Right cardiac atrium (tissue), 5 donors: ENCODE data around the gene HS6ST1. TPM values are rescaled to one million over a fixed set of nuclear protein-coding genes. Genes with fewer than 3 reads are reported as not detected.
A peak's percentile ranks its signal among the peaks of the same experiment; 100 is the strongest.

Source experiments
- ATAC-seq, 2 donors: fragments of 200-7000 bp; cut with Tn5 transposase; one replicate each; pipeline versions ENCODE4 v1.8.0 to v1.9.1; 2020; ENCODE audit warnings: moderate library complexity in 2 of 2, mild to moderate bottlenecking in 1 of 2
- DNase-seq, 3 donors: peaks; one replicate each; pipeline ENCODE4 v3.0.0-alpha.2; 2020
- H3K27ac ChIP-seq: one replicate; pipeline ENCODE4 v1.5.1; 2013; ENCODE audit warnings: mild to moderate bottlenecking, low read length, control low read depth, moderate library complexity
- H3K27me3 ChIP-seq: one replicate; pipeline ENCODE4 v1.6.1; 2013; ENCODE audit not compliant: control insufficient read depth, insufficient read depth
- H3K4me1 ChIP-seq: one replicate; pipeline ENCODE4 v1.6.1; 2013; ENCODE audit warnings: low read length; ENCODE audit not compliant: control insufficient read depth, insufficient read depth
- H3K4me3 ChIP-seq: one replicate; pipeline ENCODE4 v1.5.1; 2013; ENCODE audit warnings: low read length, control low read depth
- H3K9me3 ChIP-seq: one replicate; pipeline ENCODE4 v1.6.1; 2013; ENCODE audit warnings: low read length; ENCODE audit not compliant: control insufficient read depth
- WGBS: extraction: QIAGEN DNeasy Blood & Tissue Kit; methylation state at CpG from one replicate; pipeline ENCODE4 v1.1.7; 2013; 5-methylcytosine and 5-hydroxymethylcytosine counted together
- intact Hi-C, 4 donors: fragments of 100-400 bp; cut with DNase I; formaldehyde crosslinking; loops; one replicate each; pipeline versions ENCODE4 v1.11.0 to v1.14.0; 2022 to 2023
- polyA plus RNA-seq: library from polyadenylated mRNA; stranded (reverse); fragments of 200-250 nt; gene quantifications from one replicate; pipeline ENCODE4 v1.2.3, GENCODE V29; 2013
- total RNA-seq, 4 donors: library from RNA; stranded (reverse); fragmentation: NEBNext Ultra II Directional; extraction: Animal tissue kit (Norgen Biotek cat#: 25700); gene quantifications; one replicate each; pipeline ENCODE4 v1.2.1, GENCODE V29; 2021
- donor health status: healthy with polysubstance abuse.
- donor health status: DM: no; HTN: yes; CAD: no.
- donor health status: DM: no; HTN: no; CAD: no.
- donor health status: DM: no; HTN: yes; CAD: no; lungs with severe emphysema.
- donor health status: DM: yes; HTN: yes; CAD: no.

The HS6ST1 gene
- total and polyA plus RNA-seq, 5 donors = 13.3 to 28.4 (median 19.8) TPM

GRCh38 chr2:128277961-128278681 lies 40.5 kb downstream of the HS6ST1 start:
- Histone ChIP-seq H3K4me3 (no peak overlapping the region), H3K27ac (no peak overlapping the region), H3K4me1 (peaks cover 20% of the 10 kb centered on the region), H3K9me3 (no peaks in the 10 kb centered on the region), H3K27me3 (no peaks in the 10 kb centered on the region)
- ATAC-seq (no peak), DNase-seq (peak in 2 of 3 donors; percentile 8 to 49)
- intact Hi-C loops = no loop called here
- WGBS = 89% methylated on average over 14 of the region's 14 CpGs

- DNase-seq (peak in 2 of 3 donors; percentile 4 to 37), ATAC-seq (no peak)
- no peak overlapping the region for H3K4me3 ChIP-seq
- WGBS = 90% methylated on average over 17 of the region's 17 CpGs
- H3K27ac ChIP-seq = no peak overlapping the region
- H3K4me1 ChIP-seq = peaks cover 13% of the 10 kb centered on the region
- intact Hi-C loops = no loop called here
- H3K27me3 ChIP-seq = no peaks in the 10 kb centered on the region
- H3K9me3 ChIP-seq = no peaks in the 10 kb centered on the region
Measured at GRCh38 chr2:128276878-128277675, 41.6 kb downstream of the HS6ST1 start.

- 92% methylated on average over 14 of the region's 14 CpGs for WGBS
- DNase-seq (peak in 2 of 3 donors; percentile 1 to 30), ATAC-seq (no peak)
- Histone ChIP-seq H3K4me1 (peaks cover under 1% of the 10 kb centered on the region), H3K4me3 (no peak overlapping the region), H3K27ac (no peak overlapping the region), H3K9me3 (no peaks in the 10 kb centered on the region), H3K27me3 (no peaks in the 10 kb centered on the region)
- intact Hi-C loops = no loop called here
Measured at GRCh38 chr2:128275498-128276045, 43.1 kb downstream of the HS6ST1 start.

- DNase-seq (no peak), ATAC-seq (no peak)
- no peaks in the 10 kb centered on the region for H3K9me3 ChIP-seq
- no peak overlapping the region for H3K4me3 ChIP-seq
- intact Hi-C loops = no loop called here
- no peaks in the 10 kb centered on the region for H3K27me3 ChIP-seq
- no peaks in the 10 kb centered on the region for H3K4me1 ChIP-seq
- no peak overlapping the region for H3K27ac ChIP-seq
- 97% methylated on average over 6 of the region's 6 CpGs for WGBS
Measured at GRCh38 chr2:128274218-128274617, 44.5 kb downstream of the HS6ST1 start.

GRCh38 chr2:128273469-128274081 lies 45.1 kb downstream of the HS6ST1 start:
- H3K4me3 ChIP-seq = no peak overlapping the region
- ATAC-seq (no peak), DNase-seq (peak in 2 of 3 donors; percentile 9 to 40)
- H3K9me3 ChIP-seq = no peaks in the 10 kb centered on the region
- intact Hi-C loops = no loop called here
- H3K27ac ChIP-seq = no peak overlapping the region
- WGBS = 92% methylated on average over 16 of the region's 16 CpGs
- no peaks in the 10 kb centered on the region for H3K4me1 ChIP-seq
- no peaks in the 10 kb centered on the region for H3K27me3 ChIP-seq

GRCh38 chr2:128272601-128273468 lies 45.8 kb downstream of the HS6ST1 start:
- intact Hi-C loops = no loop called here
- peak in 2 of 3 donors; percentile 10 to 25 for DNase-seq
- WGBS = 92% methylated on average over 18 of the region's 18 CpGs

GRCh38 chr2:128271911-128272600 lies 46.6 kb downstream of the HS6ST1 start:
- intact Hi-C loops = no loop called here
- DNase-seq (peak in 2 of 3 donors; percentile 6 to 33), ATAC-seq (no peak)
- Histone ChIP-seq H3K4me1 (no peaks in the 10 kb centered on the region), H3K4me3 (no peak overlapping the region), H3K27me3 (no peaks in the 10 kb centered on the region), H3K27ac (no peak overlapping the region), H3K9me3 (no peaks in the 10 kb centered on the region)
- 90% methylated on average over 21 of the region's 21 CpGs for WGBS

More at GRCh38 chr2:128272601-128273468, 45.8 kb downstream of the HS6ST1 start:
- no peak overlapping the region for H3K4me3 ChIP-seq
- H3K27me3 ChIP-seq = no peaks in the 10 kb centered on the region
- no peaks in the 10 kb centered on the region for H3K9me3 ChIP-seq
- no peak overlapping the region for H3K27ac ChIP-seq
- no peaks in the 10 kb centered on the region for H3K4me1 ChIP-seq
- ATAC-seq = no peak

- intact Hi-C loops = no loop called here
- Histone ChIP-seq H3K9me3 (no peaks in the 10 kb centered on the region), H3K4me1 (no peaks in the 10 kb centered on the region), H3K4me3 (no peak overlapping the region), H3K27ac (no peak overlapping the region), H3K27me3 (no peaks in the 10 kb centered on the region)
- ATAC-seq (no peak), DNase-seq (peak in 1 of 3 donors; percentile 9)
- 93% methylated on average over 12 of the region's 12 CpGs for WGBS
Measured at GRCh38 chr2:128271597-128271910, 47.1 kb downstream of the HS6ST1 start.

- Histone ChIP-seq H3K4me1 (no peaks in the 10 kb centered on the region), H3K4me3 (no peak overlapping the region), H3K9me3 (no peaks in the 10 kb centered on the region), H3K27me3 (no peaks in the 10 kb centered on the region), H3K27ac (no peak overlapping the region)
- ATAC-seq (peak in 1 of 2 donors; percentile 7), DNase-seq (peak in 2 of 3 donors; percentile 11 to 27)
- 90% methylated on average over 18 of the region's 18 CpGs for WGBS
- intact Hi-C loops = no loop called here
Measured at GRCh38 chr2:128270672-128271596, 47.7 kb downstream of the HS6ST1 start.
